ENCODE data around the gene CYBA. TPM values are rescaled to one million over a fixed set of nuclear protein-coding genes. Genes with fewer than 3 reads are reported as not detected.
A peak's percentile ranks its signal among the peaks of the same experiment; 100 is the strongest.
"Not testable (repeated sequence)": the region's sequence is repeated elsewhere in the genome, so short reads cannot be mapped to it uniquely, and the experiment has no call there.

The CYBA gene
- total RNA-seq, 1 donor from 2014 or later = 363 TPM

DNA sequence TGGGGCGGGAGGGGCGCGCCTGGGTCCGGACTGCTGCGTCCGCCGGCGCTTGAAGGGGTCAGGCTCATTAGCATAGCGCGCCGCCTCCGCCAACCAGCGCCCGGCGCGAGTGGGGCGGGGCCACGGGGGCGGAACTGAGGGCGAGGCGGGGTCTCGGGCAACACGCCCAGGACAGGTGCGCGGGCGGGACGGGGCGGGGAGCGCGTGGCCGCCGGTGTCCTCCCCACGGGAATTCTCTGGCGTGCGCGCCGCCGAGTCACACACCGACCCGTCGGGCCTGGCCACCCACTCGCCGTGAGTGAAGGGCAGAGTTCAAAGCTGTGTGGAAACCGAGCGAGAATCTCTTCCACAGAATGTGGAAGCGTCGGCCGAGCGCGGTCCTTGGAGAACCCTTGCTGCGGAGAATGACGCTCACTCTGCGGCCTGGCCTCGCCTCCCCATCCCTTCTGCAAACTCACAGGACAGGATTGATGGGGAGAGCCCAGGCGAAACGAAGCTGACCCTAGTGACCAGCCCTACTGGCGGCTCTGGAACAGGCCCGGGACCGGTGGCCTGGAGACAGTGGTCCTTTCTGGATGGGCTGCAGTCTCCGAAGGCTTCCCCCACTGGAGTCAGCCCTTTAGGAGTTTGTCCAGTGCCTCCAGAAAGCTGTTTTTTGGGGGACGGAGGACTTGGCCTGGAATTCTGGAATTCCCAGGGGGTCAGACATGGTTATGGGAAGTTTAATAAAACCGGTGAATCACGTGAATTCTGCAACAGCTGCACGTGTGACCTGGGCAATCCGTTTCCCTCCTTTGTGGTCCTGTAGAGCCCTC, 35.8 kb upstream of the CYBA start, which contains the start of gene SNAI3:
Gene SNAI3, minus strand, starts transcription at position 69 of the 815 bp plus-strand sequence. CDS start 101 bp downstream, outside the sequence.
- DNase-seq (ENCODE audit: extremely low read depth, low read depth, low spot score) = no peak

DNA sequence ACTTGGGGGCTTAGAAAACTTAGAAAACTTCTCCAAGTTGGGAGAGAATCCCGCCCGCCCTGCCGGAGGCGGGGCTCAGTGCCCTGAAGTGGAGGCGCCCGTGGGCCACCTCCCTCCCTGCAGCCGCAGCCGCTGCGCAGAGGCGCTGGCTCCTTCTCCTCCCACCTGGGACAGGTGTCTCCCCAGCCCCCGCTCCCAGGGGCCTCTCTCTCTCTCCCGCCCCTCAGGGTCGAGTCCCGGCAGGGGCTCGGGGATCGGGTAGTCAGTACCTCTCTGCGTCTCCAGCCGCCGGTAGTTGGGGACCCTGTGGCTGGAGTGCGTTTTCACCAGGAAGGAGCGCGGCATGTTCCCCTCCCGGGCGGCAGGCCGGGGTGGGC, 35.2 kb upstream of the CYBA start:
- DNase-seq (ENCODE audit: extremely low read depth, low read depth, low spot score) = no peak

DNA sequence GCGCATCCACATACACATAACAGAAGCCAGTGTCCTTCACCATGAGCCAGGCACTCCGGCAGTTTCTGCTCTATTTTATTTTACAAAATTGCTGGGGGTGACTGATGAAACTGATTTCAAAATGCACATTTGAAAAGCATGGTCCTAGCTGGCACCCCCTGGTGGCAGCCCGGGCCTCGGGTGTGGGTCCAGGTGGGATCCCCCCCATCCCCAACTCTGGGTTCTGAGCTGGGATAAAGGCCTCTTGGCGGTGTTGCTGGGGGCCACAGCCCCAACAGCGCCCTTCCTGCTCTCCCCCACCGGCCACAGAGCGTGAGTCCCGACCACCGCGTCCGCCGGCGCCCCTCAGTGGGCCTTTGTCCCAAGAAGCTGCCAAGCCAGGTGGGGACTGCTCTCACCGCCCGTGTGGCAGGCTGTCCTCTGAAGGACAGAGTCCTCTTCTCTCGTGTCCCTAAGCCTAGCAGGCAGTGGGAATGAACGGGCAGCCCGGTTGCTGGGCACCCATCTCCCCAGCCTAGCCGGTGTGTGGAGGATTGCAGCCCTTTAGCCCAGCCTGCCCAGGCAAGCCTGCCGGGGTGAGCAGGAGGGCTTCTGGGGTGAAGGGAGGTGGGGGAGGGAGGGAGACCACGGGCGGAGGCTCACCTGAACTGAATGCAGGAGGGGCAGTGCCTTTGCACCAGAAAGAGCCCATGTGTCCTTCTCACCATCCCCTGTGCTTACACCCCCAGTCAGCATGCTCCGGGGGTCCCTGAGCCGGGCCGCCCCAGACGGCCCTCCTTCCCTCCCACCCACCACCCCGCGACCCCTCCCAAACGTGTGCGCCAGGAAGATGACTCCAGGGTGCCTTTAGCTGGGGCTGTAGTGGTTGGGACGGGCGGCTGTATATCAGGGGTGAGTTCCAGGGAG, 34.6 kb upstream of the CYBA start:
- no peak for DNase-seq (ENCODE audit: extremely low read depth, low read depth, low spot score)

DNA sequence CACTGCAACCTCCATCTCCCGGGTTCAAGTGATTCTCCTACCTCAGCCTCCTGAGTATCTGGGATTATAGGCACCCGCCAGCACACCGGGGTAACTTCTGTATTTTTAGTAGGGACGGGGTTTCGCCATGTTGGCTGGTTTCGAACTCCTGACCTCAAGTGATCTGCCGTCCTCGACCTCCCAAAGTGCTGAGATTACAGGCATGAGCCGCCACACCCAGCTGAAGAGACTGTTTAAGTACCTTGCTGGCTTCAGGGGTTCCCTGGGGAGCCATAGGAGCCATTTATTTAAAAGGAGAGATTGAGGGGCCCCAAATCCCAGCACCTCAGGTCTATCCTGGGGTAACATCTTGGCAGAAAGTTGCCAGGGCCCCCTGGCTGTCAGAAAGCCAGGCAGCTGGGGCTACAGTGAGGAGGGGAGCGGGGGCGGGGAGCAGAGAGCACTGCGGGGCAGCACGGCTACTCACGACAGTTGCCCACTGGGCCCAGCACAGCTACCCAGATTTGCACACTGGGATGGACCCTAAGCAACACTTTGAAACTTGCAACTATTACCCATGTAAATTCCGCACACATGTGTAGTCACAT, 33.8 kb upstream of the CYBA start:
- DNase-seq (ENCODE audit: extremely low read depth, low read depth, low spot score) = no peak

DNA sequence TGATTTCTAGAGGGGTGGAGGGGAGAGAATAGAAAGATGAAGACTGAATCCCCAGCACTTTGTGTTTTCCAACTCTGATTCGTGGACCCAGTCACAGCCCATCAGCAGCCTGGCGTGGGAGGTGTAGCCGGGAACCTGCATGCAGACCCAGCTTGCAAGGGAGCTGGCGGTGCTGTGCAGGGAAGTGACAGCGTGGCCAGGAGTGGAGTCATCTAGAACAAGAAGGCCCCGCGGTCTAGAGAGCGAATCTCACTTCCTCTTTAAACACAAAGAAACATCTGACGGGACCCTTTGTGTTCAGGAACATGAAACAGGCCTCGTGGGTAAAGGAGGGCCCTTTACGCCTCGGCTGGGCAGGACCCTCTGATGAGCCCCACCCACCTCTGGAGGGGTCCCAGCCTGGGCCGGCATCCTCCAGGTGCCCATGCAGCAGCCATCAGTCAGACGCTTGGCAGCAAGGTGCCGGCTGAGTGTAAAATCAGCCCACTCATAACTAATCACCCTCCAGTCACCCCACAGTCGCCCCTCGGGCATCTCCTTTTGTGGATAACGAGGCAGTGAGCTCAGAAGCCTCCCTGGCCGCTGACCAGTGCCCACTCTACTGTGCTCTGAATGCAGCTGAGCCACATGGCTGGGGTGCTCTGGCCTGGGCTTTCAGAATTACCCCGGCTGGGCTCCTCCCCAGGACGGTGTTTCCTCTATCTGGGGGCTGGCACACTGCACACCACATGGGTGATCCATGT, 31.0 kb upstream of the CYBA start:
- DNase-seq (ENCODE audit: extremely low read depth, low read depth, low spot score) = no peak

DNA sequence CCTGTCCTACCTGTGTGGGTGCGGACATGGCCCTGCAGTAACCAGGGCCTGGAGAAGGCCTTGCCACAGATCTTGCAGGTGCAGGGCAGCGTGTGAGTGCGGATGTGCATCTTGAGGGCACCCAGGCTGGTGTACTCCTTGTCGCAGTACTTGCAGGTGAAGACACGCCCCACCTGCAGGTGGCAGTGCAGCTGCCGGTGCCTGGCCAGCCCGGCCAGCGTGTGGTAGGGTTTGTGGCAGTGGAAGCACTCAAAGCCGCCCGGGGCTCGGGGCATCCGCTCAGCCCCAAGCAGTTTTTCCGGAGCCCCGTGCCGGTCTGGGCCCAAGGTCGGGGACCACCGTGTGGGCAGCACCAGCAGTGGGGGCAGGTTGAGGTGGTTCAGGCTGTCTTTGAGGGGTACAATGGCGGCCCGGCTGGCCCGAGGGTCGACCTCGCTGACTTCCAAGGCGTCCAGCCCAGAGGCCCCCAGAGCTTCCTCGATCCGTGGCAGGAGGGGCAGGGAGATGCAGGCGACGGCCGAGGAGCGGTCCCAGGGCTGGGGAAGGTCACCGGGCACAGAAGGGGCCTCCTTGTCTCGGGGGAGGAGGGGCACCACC, 30.3 kb upstream of the CYBA start:
- no peak for DNase-seq (ENCODE audit: extremely low read depth, low read depth, low spot score)

DNA sequence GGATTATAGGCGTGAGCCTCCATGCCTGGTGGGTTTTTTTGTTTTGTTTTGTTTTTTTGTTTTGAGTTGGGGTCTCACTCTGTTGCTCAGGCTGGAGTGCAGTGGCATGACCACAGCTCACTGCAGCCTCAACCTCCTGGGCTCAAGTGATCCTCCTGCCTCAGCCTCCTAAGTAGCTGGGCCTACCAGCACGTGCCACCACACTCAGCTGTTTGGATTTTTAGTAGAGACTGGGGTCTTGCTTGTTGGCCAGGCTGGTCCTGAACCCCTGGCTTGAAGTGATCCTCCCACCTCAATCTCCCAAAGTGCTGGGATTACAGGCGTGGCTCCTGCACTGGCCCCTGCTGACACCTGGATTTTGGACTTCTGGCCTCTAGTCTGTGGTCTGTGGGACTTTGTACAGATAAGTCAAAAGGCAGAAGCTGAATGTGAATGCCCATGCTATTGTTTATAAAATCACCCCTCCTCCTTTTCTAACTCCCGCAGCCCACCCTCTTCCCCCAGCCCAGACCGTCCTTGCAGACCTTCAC, 29.8 kb upstream of the CYBA start:
- DNase-seq (ENCODE audit: extremely low read depth, low read depth, low spot score) = no peak

DNA sequence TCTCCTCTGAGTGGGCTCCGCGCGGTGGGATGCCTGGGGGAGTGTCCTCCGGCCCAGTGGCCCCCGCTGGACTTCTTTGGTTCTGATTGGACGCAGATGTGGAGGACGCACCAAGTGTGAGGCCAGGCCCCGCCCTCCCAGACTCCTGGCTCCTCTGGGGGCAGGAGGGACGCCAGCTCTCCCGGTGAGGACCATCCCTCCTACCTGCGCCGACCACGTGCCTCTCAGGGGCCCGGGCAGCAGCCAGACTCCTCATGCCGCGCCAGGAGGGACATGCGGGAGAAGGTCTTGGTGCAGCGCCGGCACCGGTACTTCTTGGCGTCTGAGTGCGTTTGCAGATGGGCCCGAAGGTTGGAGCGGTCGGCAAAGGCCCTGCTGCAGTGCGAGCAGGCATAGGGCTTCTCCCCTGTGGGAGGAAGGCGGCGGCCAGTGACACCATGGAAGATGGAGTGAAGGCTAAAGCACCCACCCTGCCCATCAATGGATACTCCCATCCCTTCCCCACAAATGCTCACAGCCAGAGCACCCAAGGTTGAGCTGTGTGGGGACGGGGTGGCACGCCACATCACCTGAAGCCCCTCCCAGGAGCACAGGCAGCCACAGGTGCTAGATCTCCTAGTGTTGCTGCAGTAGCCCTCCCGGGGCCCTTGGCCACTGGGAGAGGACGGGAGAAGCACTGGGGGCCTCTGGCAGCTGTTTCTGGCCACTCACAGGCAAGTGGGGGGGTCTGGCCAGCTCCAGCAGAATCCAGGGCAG, 27.5 kb upstream of the CYBA start:
- no peak for DNase-seq (ENCODE audit: extremely low read depth, low read depth, low spot score)

DNA sequence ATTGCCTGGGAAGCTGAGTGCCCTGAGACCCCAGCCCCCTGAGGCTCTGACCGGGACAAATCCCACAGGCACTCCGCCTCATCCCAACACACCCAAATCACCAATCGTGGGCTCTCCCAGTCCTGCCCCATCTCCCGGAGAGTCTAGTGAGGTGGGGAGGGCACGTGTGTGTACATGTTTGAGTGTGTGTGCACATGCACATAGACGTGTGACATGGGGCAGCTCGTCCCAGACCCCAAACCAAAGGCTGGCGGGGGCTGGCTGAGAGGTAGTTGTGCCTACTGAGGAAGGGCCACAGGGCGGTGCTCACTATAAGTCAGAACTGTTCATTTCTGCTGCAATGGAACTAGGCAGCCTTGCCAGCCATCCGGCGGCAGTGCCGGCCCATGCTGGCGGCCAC, 26.9 kb upstream of the CYBA start:
- DNase-seq (ENCODE audit: extremely low read depth, low read depth, low spot score) = no peak

DNA sequence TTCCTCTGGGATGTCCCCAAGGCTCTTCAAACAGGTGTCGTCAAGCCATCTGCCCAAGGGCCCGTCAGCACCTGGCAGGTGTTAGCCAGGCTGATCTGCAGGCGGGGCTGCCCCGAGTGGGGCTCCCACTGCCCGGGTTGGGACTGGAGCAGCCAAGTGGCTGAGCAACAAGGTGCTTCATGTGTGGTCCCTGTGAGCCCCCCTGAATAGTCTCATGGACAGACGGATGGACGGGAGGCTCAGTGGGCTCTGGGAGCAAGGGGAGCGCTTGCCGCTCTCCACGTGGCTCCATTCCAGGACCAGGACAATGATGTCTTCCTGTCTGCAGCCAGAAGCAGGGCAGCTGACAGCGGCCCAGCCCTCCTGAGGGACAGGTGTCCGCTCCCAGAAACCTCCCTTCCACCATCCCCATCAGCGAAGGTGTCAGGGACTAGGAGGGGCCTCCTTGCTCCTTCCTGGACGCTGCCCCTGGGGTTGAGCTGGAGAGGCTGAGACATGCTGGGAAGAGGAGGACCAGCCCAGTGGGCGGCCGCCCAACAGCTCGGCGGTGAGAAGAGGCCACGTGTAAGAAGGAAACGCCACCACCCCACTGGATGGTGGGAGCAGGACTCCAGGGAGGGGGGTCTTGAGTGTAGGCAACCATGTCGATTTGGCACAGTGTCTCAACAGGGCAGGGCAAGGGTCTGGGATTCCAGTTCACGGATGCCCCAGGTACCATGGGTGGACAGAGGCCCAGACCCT, 25.8 kb upstream of the CYBA start:
- DNase-seq (ENCODE audit: extremely low read depth, low read depth, low spot score) = no peak

DNA sequence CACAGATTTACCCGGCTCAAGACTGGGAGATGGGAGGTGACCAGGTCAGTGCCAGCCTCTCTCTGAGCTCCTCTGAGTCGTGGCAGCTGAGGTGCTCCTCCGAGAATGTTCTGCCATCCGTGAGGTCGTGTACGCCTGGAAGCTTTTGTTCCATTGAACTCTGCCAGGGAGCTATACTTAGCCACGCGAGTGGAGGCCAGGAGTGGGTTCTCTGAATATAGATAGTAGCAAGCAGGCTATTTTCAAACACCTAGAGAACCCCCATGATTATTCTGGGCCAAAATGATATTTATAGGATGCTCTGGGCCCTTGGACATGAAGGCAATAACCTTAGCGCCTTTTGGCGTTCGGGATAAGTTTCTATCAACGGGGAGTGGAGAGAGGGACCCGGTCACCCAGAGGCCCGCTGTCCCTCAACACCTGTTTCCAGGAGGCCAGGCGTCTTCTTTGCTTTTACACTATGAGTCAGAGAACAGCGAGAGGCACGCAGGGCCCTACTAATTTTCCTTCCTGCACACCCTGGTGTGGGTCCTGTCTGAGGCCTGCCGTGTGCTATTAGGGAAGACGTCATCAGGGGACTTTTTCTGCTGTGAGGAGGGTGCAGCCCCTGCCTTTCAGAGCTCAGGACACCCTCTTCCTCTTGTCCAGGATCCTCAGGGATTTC, 23.0 kb upstream of the CYBA start:
- DNase-seq (ENCODE audit: extremely low read depth, low read depth, low spot score) = no peak

DNA sequence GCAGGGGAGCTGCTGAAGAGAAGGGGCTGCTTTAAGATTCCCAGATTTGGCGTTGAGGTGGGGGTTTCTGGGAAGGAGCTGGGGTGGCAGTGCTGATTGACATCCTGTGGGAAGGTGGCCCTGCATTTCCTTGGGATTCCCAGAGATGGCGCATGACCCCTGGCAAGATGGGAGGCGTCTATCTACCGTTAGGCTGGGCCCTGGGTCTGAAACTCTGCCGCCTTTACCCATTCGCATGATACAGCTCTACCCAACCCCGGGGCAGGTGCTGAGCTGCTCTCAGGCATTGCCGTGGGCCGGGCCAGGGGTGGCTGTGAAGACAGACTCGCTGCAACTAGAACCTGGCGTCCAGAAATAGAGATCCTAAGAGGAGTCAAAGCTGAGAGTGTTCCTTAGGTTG, 21.9 kb upstream of the CYBA start:
- DNase-seq (ENCODE audit: extremely low read depth, low read depth, low spot score) = no peak

DNA sequence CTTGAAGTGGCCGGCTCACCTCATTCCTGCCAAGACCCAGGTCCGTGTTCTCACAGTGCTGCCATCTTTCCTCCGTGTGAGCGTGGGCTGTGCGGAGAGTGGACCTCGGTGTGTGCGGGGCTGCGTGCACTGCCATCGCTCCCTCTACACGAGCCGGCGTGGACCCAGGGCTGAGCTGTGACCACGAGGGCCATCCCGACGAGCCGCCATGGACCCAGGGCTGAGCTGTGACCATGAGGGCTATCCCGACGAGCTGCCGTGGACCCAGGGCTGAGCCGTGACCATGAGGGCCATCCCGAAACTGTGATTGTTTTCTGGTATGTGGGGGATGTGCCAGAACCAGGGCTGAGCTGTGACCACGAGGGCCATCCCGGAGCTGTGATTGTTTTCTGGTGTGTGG, 21.0 kb upstream of the CYBA start:
- DNase-seq (ENCODE audit: extremely low read depth, low read depth, low spot score) = no peak

DNA sequence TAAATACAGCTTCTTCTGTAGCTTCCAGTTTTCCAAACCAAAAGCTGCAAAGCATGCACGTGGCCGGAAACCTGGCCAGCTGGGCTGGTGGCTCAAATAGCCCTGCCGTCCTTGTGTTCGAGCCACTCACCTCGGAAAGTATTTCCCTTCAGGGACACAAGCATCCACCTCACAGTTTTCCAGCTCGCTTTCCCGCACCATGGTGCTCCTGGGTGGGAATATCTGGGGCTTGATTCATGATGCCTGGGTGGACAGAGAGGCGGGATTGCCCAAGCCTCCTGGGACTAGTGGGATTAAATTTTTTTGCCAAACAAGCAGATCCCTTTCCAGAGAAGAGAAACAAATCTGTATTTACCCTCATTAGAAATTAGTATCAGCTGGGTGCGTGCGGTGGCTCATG, 19.1 kb upstream of the CYBA start:
- DNase-seq (ENCODE audit: extremely low read depth, low read depth, low spot score) = no peak

DNA sequence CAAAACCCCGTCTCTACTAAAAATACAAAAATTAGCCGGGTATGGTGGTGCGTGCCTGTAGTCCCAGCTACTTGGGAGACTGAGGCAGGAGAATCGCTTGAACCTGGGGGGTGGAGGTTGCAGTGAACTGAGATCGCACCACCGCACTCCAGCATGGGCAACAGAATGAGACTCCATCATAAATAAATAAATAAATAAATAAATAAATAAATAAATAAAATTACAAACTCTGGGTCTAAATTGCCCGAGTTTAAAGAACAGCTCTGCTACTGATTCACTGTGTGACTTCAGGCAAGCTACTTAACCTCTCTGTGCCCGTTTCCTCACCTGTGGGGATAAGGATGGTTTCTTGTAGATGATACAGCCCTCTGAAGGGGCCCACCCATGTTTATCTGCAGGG, 18.6 kb upstream of the CYBA start:
- not testable (repeated sequence) for DNase-seq (ENCODE audit: extremely low read depth, low read depth, low spot score)

DNA sequence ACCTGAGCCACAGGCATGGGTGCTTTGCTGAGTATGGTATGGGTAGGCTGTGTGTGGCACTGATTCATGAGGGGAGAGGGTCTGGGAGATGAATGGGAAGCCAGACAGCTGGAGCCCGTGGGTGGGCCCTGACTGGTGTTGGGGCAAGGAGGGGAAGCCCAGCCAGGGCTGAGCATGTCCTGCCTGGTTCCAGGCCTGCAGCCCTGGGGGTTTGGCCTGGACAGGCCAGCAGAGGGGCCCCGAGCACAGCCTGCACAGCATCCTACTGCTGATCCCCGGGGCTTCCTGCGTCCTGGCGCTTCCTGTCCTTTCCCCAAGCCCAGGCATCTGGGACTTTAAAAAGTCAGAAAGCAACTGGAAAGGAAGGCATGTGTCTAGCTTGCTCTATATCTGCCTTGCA, 16.6 kb upstream of the CYBA start:
- DNase-seq (ENCODE audit: extremely low read depth, low read depth, low spot score) = no peak

DNA sequence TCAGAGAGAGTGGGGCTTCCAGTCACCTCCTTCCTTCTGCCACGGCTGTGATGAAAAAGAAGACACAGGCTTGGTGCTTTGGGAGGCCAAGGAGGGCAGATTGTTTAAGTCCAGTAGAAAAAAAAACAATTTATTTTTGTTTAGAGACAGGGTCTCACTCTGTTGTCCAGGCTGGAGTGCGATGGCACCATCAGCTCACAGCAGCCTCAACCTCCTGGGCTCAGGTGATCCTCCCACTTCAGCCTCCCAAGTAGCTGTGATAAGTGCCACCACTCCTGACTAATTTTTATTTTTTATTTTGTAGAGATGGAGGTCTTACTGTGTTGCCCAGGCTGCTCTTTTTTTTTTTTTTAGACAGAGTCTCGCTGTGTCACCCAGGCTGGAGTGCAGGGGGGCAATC, 14.7 kb upstream of the CYBA start:
- no peak for DNase-seq (ENCODE audit: extremely low read depth, low read depth, low spot score)

DNA sequence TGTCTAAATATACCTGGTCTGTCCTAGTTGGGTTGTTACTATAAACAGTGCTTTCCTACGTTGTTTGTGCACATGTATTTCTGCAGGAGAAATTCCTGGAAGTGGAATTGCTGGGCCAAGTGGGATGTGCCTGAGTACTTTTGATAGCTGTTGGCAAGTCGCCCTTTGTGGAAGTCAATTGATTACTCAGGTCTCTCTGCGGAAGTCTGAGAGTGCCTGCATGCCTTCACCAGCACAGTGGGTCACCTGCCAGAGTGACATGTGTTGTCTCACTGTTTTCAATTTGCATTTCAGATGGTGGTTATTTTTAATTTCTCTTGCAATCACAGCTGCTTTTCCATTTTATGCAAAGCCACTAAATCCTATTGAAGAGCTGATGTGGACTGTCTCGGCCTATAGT, 14.3 kb upstream of the CYBA start:
- peak; percentile 66 for DNase-seq (ENCODE audit: extremely low read depth, low read depth, low spot score)

Data from glomerular endothelial cell (primary cell).